ENCODE data around the gene GLRA3.

The GLRA3 gene

DNA sequence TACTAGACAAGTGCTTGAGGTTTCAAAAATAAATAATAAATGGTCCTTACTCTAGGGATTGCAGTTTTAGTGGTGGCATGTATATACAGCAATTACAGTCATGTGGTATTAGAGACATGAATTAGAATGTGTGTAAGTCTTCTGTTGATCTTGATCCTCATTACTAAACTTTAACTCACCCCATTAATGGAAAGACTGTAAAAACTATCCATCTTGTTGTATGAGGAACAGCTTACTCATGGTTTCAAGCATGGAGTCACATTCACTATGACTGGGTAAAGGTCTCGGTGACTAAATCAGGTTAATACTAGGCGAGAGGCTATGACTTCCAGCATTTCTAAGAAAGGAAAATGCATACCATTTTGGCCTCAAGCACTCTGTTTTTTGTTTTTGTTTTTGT lies 199.8 kb downstream of the GLRA3 start:
- TF ChIP-seq, protein P1, sequence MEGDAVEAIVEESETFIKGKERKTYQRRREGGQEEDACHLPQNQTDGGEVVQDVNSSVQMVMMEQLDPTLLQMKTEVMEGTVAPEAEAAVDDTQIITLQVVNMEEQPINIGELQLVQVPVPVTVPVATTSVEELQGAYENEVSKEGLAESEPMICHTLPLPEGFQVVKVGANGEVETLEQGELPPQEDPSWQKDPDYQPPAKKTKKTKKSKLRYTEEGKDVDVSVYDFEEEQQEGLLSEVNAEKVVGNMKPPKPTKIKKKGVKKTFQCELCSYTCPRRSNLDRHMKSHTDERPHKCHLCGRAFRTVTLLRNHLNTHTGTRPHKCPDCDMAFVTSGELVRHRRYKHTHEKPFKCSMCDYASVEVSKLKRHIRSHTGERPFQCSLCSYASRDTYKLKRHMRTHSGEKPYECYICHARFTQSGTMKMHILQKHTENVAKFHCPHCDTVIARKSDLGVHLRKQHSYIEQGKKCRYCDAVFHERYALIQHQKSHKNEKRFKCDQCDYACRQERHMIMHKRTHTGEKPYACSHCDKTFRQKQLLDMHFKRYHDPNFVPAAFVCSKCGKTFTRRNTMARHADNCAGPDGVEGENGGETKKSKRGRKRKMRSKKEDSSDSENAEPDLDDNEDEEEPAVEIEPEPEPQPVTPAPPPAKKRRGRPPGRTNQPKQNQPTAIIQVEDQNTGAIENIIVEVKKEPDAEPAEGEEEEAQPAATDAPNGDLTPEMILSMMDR (conservative IDR thresholded peaks at IDR 0.05; ENCODE audit: low read depth, low read length), result no peak
- no peak overlapping the region for H3K4me3 ChIP-seq (ENCODE audit: low read length)
- DNase-seq (ENCODE audit: low read depth), result no peak

DNA sequence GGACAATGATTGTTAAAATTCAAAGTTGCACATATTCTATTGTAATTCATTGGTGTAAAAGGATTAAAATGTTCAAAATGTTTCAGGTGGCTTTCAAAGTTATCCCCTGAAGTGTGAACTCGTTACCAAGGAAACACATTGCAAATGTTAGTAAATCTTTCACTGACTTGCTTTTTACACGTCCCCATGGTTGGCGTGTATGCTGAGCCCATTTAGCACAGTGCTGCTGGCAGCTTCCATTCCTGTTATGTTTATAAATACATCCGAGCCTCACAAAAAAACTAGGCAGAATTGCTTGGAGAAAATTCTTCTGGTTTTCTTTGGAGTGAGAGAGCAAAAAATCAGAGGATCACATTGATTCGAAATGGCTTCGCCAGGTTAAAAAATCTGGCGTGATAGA lies 200.9 kb downstream of the GLRA3 start:
- DNase-seq (ENCODE audit: low read depth), result peak; percentile 25
- TF ChIP-seq, protein P1 (conservative IDR thresholded peaks at IDR 0.05; ENCODE audit: low read depth, low read length), result no peak
- H3K4me3 ChIP-seq (ENCODE audit: low read length), result no peak overlapping the region

DNA sequence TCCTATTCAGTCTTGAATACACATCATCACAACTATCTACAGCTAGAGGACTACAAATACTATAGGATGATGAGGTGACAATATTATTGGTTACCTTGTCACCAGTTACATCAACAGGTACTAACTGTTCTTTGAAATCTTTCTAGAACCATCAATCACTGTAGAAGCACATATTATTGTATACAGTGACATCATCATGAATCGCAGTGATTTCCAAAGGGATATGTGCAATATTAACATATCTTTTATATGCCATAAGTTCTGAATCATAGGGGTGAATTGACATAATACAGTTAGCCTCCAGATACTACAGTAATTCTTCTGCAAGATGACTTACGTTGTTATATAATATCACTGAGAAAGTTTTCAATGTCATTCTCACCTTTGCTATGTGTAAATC lies 201.6 kb downstream of the GLRA3 start:
- TF ChIP-seq, protein P1 (conservative IDR thresholded peaks at IDR 0.05; ENCODE audit: low read depth, low read length), result no peak
- no peak for DNase-seq (ENCODE audit: low read depth)
- H3K4me3 ChIP-seq (ENCODE audit: low read length), result no peak overlapping the region

DNA sequence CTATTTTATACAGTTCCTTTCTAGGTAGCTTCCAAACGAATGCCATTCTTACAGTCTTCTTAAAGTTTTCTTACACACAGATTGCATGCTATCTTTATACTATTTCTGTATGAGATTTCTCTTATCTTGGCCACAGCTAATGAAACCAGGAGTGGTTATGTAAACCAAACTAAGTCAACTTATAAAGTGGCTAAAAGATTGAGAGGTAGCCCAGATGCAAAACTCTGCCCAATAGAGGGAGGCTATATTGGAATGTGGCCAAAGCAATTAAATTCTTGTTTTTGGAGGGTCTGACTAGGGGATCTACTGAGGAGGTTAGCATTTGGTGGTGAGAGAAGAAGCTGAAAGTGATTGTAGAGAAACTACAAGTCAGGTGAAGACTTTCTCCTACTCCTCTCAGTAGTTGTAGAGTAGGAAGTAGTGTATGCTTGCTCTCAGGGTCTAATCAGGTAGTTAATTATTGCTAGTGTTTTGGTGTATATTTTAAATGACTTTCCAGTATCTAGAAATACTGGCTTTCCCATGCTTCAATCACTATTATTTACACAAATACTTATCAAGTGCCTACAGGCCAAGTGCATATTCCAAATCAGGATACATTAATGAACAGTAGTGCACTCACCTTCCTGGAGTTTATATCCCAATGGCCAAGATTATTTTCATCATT lies 202.6 kb downstream of the GLRA3 start:
- no peak overlapping the region for H3K4me3 ChIP-seq (ENCODE audit: low read length)
- DNase-seq (ENCODE audit: low read depth), result no peak
- TF ChIP-seq, protein P1 (conservative IDR thresholded peaks at IDR 0.05; ENCODE audit: low read depth, low read length), result no peak

DNA sequence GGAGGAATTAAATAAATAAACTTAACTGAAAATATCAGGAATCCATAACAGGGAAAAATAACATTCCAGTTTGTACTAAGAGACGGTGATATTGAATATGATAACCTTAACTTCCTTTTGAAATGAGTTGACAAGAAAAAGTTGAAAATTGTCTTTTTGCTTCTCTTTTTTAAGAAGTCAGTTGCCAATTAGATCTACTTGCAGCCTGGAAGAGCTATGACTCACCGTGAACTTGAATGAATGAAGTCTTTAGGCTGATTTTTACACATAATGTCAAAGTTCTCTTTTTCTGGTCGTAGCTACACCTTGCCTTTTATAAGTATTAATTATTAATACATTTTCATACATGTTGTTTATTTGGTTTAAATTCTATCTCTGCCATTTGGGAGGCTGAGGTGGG lies 212.4 kb downstream of the GLRA3 start:
- no peak overlapping the region for H3K4me3 ChIP-seq (ENCODE audit: low read length)
- TF ChIP-seq, protein P1 (conservative IDR thresholded peaks at IDR 0.05; ENCODE audit: low read depth, low read length), result no peak
- no peak for DNase-seq (ENCODE audit: low read depth)

DNA sequence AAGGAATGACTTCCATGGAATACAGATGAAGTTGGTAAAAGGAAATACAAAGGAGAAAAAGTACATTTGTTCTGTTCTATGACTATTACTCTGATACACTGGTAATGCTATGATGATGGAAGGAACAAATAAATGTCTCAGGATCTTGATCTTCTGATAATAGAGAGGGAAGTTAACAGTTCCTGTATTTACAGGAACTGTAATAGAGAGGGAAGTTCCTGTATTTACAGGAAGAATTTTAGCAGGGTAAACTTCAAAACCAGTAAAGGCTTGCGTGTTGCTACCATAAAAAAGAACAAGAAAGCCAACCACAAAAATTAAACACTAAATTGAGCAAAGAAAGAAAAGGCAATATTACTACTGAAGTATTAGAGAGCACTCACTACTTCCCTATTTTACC lies 215.1 kb downstream of the GLRA3 start:
- H3K4me3 ChIP-seq (ENCODE audit: low read length), result no peak overlapping the region
- no peak for DNase-seq (ENCODE audit: low read depth)
- TF ChIP-seq, protein P1 (conservative IDR thresholded peaks at IDR 0.05; ENCODE audit: low read depth, low read length), result no peak

DNA sequence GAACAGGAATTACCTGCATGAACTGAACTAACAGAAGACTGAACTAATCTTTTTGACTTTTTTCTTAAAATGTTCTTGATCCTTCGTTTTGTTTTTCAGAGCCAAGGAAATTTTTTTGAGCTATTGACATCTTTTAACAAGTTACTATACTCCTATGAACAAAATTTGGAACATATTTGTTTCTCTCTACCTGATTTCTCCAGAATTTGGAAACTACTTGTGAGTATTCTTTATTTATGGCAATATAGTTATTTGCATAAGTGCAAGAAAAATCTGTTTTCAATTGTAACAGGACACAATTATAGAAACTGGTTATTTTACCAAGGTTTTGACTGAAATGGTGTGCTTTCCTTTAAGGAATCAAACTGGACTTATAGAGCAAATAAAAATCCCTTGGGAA lies 217.3 kb downstream of the GLRA3 start:
- TF ChIP-seq, protein P1 (conservative IDR thresholded peaks at IDR 0.05; ENCODE audit: low read depth, low read length), result no peak
- no peak overlapping the region for H3K4me3 ChIP-seq (ENCODE audit: low read length)
- no peak for DNase-seq (ENCODE audit: low read depth)
